Measurements from ENCODE around the gene MRM3.

The MRM3 gene

DNA sequence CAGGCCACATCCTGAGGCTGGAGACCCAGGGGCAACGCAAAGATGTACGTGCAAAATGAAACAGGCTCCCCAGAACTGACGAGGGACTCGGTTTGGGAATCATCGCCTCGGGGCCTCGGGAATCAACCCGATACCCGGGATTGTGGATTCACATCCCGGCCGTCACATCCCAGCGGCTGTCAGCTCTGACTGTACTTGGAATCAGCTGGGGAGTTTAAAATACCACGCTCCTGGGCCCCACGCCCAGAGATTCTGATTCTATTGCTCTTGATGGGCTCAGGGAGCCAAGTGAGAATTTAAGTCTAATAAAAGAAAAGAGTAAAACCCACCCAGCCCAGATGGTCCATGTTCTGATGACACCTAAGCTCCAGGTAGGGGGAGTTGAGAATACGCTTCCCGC is 42.2 kb downstream of the MRM3 start:
- Histone ChIP-seq H3K27ac (ENCODE audit: extremely low read depth, low read depth, low read length) (no peak overlapping the region), H3K9me3 (ENCODE audit: control insufficient read depth, insufficient read depth, low read depth, low read length) (no peaks in the 10 kb centered on the region), H3K36me3 (ENCODE audit: control insufficient read depth in 2 of 2, insufficient read depth in 1 of 2, low read length in 2 of 2) (peaks cover 0 to 17% of the 10 kb centered on the region in 2 experiments; a peak in 1 of 3 replicates), H3K4me3 (ENCODE audit: low read depth, low read length) (no peak overlapping the region), H3K4me1 (ENCODE audit: control insufficient read depth, insufficient read depth, low read length) (no peaks in the 10 kb centered on the region)
- POLR2A ChIA-PET: no interaction called here
- TF ChIP-seq, protein P1, sequence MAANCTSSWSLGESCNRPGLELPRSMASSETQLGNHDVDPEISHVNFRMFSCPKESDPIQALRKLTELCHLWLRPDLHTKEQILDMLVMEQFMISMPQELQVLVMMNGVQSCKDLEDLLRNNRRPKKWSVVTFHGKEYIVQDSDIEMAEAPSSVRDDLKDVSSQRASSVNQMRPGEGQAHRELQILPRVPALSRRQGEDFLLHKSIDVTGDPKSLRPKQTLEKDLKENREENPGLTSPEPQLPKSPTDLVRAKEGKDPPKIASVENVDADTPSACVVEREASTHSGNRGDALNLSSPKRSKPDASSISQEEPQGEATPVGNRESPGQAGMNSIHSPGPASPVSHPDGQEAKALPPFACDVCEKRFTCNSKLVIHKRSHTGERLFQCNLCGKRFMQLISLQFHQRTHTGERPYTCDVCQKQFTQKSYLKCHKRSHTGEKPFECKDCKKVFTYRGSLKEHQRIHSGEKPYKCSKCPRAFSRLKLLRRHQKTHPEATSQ (tag by site-specific recombination; IDR thresholded peaks at IDR 0.05): no peak
- TF ChIP-seq ZNF19 (tag by site-specific recombination; IDR thresholded peaks at IDR 0.05; ENCODE audit: low read depth) (no peak), ZNF529 (tag by site-specific recombination; IDR thresholded peaks at IDR 0.05; ENCODE audit: insufficient replicate concordance) (no peak), ZNF544 (tag by site-specific recombination; IDR thresholded peaks at IDR 0.05) (no peak), SP2 (tag by site-specific recombination; IDR thresholded peaks at IDR 0.05) (no peak), SCRT2 (tag by site-specific recombination; IDR thresholded peaks at IDR 0.05) (no peak), ZNF785 (tag by site-specific recombination; IDR thresholded peaks at IDR 0.05) (no peak), HOXD13 (CRISPR knock-in tag; IDR thresholded peaks at IDR 0.05; ENCODE audit: borderline replicate concordance) (no peak), GLI2 (tag by site-specific recombination; IDR thresholded peaks at IDR 0.05; ENCODE audit: borderline replicate concordance, low read depth) (no peak), ZNF211 (tag by site-specific recombination; IDR thresholded peaks at IDR 0.05; ENCODE audit: low read depth) (no peak), ZNF555 (tag by site-specific recombination; conservative IDR thresholded peaks at IDR 0.05) (no peak)
- TF ChIP-seq, protein P2, sequence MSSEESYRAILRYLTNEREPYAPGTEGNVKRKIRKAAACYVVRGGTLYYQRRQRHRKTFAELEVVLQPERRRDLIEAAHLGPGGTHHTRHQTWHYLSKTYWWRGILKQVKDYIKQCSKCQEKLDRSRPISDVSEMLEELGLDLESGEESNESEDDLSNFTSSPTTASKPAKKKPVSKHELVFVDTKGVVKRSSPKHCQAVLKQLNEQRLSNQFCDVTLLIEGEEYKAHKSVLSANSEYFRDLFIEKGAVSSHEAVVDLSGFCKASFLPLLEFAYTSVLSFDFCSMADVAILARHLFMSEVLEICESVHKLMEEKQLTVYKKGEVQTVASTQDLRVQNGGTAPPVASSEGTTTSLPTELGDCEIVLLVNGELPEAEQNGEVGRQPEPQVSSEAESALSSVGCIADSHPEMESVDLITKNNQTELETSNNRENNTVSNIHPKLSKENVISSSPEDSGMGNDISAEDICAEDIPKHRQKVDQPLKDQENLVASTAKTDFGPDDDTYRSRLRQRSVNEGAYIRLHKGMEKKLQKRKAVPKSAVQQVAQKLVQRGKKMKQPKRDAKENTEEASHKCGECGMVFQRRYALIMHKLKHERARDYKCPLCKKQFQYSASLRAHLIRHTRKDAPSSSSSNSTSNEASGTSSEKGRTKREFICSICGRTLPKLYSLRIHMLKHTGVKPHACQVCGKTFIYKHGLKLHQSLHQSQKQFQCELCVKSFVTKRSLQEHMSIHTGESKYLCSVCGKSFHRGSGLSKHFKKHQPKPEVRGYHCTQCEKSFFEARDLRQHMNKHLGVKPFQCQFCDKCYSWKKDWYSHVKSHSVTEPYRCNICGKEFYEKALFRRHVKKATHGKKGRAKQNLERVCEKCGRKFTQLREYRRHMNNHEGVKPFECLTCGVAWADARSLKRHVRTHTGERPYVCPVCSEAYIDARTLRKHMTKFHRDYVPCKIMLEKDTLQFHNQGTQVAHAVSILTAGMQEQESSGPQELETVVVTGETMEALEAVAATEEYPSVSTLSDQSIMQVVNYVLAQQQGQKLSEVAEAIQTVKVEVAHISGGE (tag by site-specific recombination; conservative IDR thresholded peaks at IDR 0.05; ENCODE audit: low read depth): no peak
- TF ChIP-seq, protein P3, sequence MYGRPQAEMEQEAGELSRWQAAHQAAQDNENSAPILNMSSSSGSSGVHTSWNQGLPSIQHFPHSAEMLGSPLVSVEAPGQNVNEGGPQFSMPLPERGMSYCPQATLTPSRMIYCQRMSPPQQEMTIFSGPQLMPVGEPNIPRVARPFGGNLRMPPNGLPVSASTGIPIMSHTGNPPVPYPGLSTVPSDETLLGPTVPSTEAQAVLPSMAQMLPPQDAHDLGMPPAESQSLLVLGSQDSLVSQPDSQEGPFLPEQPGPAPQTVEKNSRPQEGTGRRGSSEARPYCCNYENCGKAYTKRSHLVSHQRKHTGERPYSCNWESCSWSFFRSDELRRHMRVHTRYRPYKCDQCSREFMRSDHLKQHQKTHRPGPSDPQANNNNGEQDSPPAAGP (tag by site-specific recombination; IDR thresholded peaks at IDR 0.05): no peak
- CTCF ChIA-PET: interaction anchor here (0.6 kb wide), 1 partner anchor 136 kb away, joined by 3 read pairs; no protein-coding TSS in a partner anchor

DNA sequence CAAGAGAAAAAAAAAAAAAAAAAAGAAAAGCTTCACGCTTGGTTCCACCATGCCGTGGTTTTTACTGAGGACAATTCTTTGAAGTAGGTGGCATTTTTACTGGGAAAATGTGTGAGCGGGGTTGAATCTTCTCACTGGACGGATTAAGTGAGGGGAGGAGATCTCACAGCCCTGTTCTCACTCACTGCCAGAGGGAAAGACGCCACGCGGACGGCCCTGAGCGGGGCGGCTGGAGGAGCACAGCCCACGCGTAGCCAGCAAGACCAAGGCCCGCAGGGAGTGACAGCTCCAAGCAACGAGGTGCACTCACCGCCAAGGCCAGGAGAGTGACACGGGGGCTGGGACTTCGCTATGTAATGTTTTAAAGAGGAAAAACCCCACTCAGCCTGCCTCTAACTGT is 43.1 kb downstream of the MRM3 start:
- no peak overlapping the region for H3K27ac ChIP-seq (ENCODE audit: extremely low read depth, low read depth, low read length)
- no peak for TF ChIP-seq ZFP69B (tag by site-specific recombination; IDR thresholded peaks at IDR 0.05)
- peak; percentile 45; the same call in 1 of the 2 replicates for TF ChIP-seq EGR2 (tag by site-specific recombination; IDR thresholded peaks at IDR 0.05; ENCODE audit: low read depth)
- ChIA-PET POLR2A (no interaction called here), CTCF (no interaction called here)
- H3K36me3 ChIP-seq (ENCODE audit: control insufficient read depth in 2 of 2, insufficient read depth in 1 of 2, low read length in 2 of 2): peaks cover 0 to 8% of the 10 kb centered on the region in 2 experiments; a peak in 1 of 3 replicates
- H3K9me3 ChIP-seq (ENCODE audit: control insufficient read depth, insufficient read depth, low read depth, low read length): no peaks in the 10 kb centered on the region
- no peaks in the 10 kb centered on the region for H3K4me1 ChIP-seq (ENCODE audit: control insufficient read depth, insufficient read depth, low read length)
- no peak overlapping the region for H3K4me3 ChIP-seq (ENCODE audit: low read depth, low read length)

DNA sequence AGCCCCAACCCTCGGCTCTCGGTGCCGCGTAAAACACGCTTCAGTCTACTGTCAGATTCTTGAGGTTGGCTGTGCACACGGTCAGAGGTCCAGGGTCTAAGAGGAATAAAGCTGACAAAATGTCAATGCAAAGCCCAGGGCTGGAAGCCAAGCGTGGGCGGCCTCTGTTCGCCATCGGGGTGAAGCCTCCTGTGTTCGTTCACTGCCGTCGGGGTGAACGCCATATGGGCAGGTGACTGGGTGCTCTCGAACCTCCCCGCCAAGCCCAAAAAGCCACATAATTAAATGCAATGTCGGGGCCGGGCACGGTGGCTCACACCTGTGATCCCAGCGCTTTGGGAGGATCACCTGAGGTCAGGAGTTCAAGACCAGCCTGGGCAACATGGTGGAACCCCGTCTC is 44.6 kb downstream of the MRM3 start:
- Histone ChIP-seq H3K36me3 (ENCODE audit: control insufficient read depth in 2 of 2, insufficient read depth in 1 of 2, low read length in 2 of 2) (peaks cover 0 to 6% of the 10 kb centered on the region in 2 experiments; a peak in 1 of 3 replicates), H3K4me3 (ENCODE audit: low read depth, low read length) (no peak overlapping the region), H3K4me1 (ENCODE audit: control insufficient read depth, insufficient read depth, low read length) (no peaks in the 10 kb centered on the region), H3K9me3 (ENCODE audit: control insufficient read depth, insufficient read depth, low read depth, low read length) (no peaks in the 10 kb centered on the region), H3K27ac (ENCODE audit: extremely low read depth, low read depth, low read length) (no peak overlapping the region)
- POLR2A ChIA-PET: no interaction called here
- CTCF ChIA-PET: no interaction called here
- TF ChIP-seq ZNF366 (tag by site-specific recombination; conservative IDR thresholded peaks at IDR 0.05) (no peak), ZNF211 (tag by site-specific recombination; IDR thresholded peaks at IDR 0.05; ENCODE audit: low read depth) (no peak), ZBTB20 (tag by site-specific recombination; IDR thresholded peaks at IDR 0.05) (no peak), ZNF776 (tag by site-specific recombination; IDR thresholded peaks at IDR 0.05; ENCODE audit: borderline replicate concordance) (no peak), ZNF335 (tag by site-specific recombination; conservative IDR thresholded peaks at IDR 0.05) (no peak), ZNF132 (tag by site-specific recombination; IDR thresholded peaks at IDR 0.05; ENCODE audit: borderline replicate concordance) (no peak), ZNF239 (tag by site-specific recombination; IDR thresholded peaks at IDR 0.05) (no peak)
- TF ChIP-seq, protein P4, sequence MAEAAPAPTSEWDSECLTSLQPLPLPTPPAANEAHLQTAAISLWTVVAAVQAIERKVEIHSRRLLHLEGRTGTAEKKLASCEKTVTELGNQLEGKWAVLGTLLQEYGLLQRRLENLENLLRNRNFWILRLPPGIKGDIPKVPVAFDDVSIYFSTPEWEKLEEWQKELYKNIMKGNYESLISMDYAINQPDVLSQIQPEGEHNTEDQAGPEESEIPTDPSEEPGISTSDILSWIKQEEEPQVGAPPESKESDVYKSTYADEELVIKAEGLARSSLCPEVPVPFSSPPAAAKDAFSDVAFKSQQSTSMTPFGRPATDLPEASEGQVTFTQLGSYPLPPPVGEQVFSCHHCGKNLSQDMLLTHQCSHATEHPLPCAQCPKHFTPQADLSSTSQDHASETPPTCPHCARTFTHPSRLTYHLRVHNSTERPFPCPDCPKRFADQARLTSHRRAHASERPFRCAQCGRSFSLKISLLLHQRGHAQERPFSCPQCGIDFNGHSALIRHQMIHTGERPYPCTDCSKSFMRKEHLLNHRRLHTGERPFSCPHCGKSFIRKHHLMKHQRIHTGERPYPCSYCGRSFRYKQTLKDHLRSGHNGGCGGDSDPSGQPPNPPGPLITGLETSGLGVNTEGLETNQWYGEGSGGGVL (tag by site-specific recombination; IDR thresholded peaks at IDR 0.05): no peak

Measured in HEK293 (cell line).